ENCODE data around the gene CCDC198.

Gene CCDC198

GRCh38 chr14:57464008-57464730 lies 29.5 kb downstream of the CCDC198 start:
- no peak for DNase-seq (ENCODE audit: low spot score)

GRCh38 chr14:57462551-57462950 lies 31.1 kb downstream of the CCDC198 start:
- DNase-seq (ENCODE audit: low spot score), result no peak

GRCh38 chr14:57461777-57462320 lies 31.8 kb downstream of the CCDC198 start:
- DNase-seq (ENCODE audit: low spot score), result no peak

- DNase-seq (ENCODE audit: low spot score), result no peak
Measured at GRCh38 chr14:57435923-57436322, 57.7 kb downstream of the CCDC198 start.

- no peak for DNase-seq (ENCODE audit: low spot score)
Measured at GRCh38 chr14:57420986-57421385, 72.7 kb downstream of the CCDC198 start.

GRCh38 chr14:57420033-57420432 lies 73.6 kb downstream of the CCDC198 start:
- DNase-seq (ENCODE audit: low spot score), result no peak

Measured in cerebellar cortex (tissue), 1 donor.